Hepatocyte (in vitro differentiated cells): ENCODE measurements around the gene CACNB4. TPM values are rescaled to one million over a fixed set of nuclear protein-coding genes. Genes with fewer than 3 reads are reported as not detected.
"Not testable (repeated sequence)": the region's sequence is repeated elsewhere in the genome, so short reads cannot be mapped to it uniquely, and the experiment has no call there.

Experiments
- DNase-seq: peaks from one replicate; pipeline ENCODE4 v3.0.0-alpha.2; 2016; ENCODE audit warnings: low spot score
- H2AFZ ChIP-seq: fragments of 200-600 bp; sonication (generic); 2 replicates; pipeline ENCODE4 v1.6.0; 2016; ENCODE audit warnings: antibody characterized with exemption, mild to moderate bottlenecking
- H3K27ac ChIP-seq: fragments of 200-600 bp; sonication (generic); 2 replicates; pipeline ENCODE4 v1.5.1; 2016; ENCODE audit warnings: mild to moderate bottlenecking
- H3K27me3 ChIP-seq: fragments of 200-600 bp; sonication (generic); 2 replicates; pipeline ENCODE4 v1.6.1; 2016
- H3K36me3 ChIP-seq: fragments of 200-600 bp; sonication (generic); replicated peaks from 2 replicates; pipeline ENCODE4 v1.5.1; 2016; ENCODE audit warnings: low read depth; ENCODE audit not compliant: insufficient read depth
- H3K4me1 ChIP-seq: fragments of 200-600 bp; sonication (generic); 2 replicates; pipeline ENCODE4 v1.5.1; 2016; ENCODE audit warnings: mild to moderate bottlenecking, moderate library complexity; ENCODE audit not compliant: insufficient read depth
- H3K4me2 ChIP-seq: fragments of 200-600 bp; sonication (generic); 2 replicates; pipeline ENCODE4 v1.6.0; 2016
- H3K4me3 ChIP-seq: fragments of 200-600 bp; sonication (generic); 2 replicates; pipeline ENCODE4 v1.5.1; 2016; ENCODE audit warnings: mild to moderate bottlenecking
- H3K79me2 ChIP-seq: fragments of 200-600 bp; sonication (generic); 2 replicates; pipeline ENCODE4 v1.6.0; 2017; ENCODE audit warnings: mild to moderate bottlenecking
- H3K9me2 ChIP-seq: fragments of 200-600 bp; sonication (generic); replicated peaks from 2 replicates; pipeline ENCODE4 v1.6.0; 2017; ENCODE audit warnings: mild to moderate bottlenecking; ENCODE audit not compliant: insufficient read depth
- H3K9me3 ChIP-seq: fragments of 200-600 bp; sonication (generic); 2 replicates; pipeline ENCODE4 v1.5.1; 2016; ENCODE audit warnings: low read depth, mild to moderate bottlenecking
- H4K20me1 ChIP-seq: fragments of 200-600 bp; sonication (generic); 2 replicates; pipeline ENCODE4 v1.6.0; 2016; ENCODE audit warnings: mild to moderate bottlenecking; ENCODE audit not compliant: insufficient read depth, poor library complexity, severe bottlenecking
- EZH2 ChIP-seq: fragments of 200-600 bp; sonication (generic); IDR thresholded peaks from 2 replicates; pipeline ENCODE4 v1.6.1; 2016; ENCODE audit warnings: antibody characterized with exemption, mild to moderate bottlenecking, borderline replicate concordance
- EZH2phosphoT487 ChIP-seq: fragments of 200-600 bp; sonication (generic); IDR thresholded peaks from one replicate; pipeline ENCODE4 v1.6.1; 2018; ENCODE audit warnings: antibody characterized with exemption, mild to moderate bottlenecking, low read depth, moderate library complexity; ENCODE audit not compliant: unreplicated experiment, severe bottlenecking
- WGBS: methylation state at CpG from one replicate; pipeline ENCODE4 v1.1.6; 2016; ENCODE audit warnings: low lambda C conversion rate; ENCODE audit errors: missing lambda C conversion rate; 5-methylcytosine and 5-hydroxymethylcytosine counted together
- polyA plus RNA-seq: library from polyadenylated mRNA; unstranded; fragments of >200 nt; fragmentation: Nextera tagmentation; extraction: Ambion mirVana; gene quantifications from 2 replicates; pipeline ENCODE4 v1.2.1, GENCODE V29; 2016
- total RNA-seq: library from RNA; depleted of rRNA; stranded (reverse); fragments of >200 nt; gene quantifications from 2 replicates; pipeline ENCODE4 v1.2.3, GENCODE V29; 2014
- TF ChIP-seq, protein P1 (sequence below): fragments of 200-600 bp; sonication (generic); IDR thresholded peaks from 2 replicates; pipeline ENCODE4 v1.5.1; 2016; ENCODE audit warnings: antibody characterized with exemption, mild to moderate bottlenecking; ENCODE audit not compliant: poor library complexity

CACNB4 gene
- total and polyA plus RNA-seq, 2 experiments from 2014 or later = 0.85 to 4.0 TPM

DNA sequence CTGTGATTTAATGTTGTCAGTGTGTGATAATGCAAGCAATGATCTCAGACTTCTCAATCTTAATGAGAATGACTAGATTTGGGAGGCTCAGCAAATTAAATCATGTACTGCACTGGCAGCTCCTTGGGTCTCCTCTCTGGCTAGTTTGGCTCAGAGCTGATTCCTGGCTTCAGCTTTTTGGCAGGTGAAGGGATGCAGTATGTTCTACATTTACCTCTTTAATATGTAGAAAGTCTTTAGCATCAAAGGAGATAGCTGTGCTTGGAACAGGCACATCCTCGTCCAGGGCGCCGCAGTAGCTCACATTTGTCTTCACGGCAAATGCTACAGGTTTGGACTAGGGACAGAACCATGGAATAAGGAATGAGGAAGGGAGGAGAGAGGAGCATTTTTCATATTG lies 218.3 kb downstream of the CACNB4 start:
- no peaks in the 10 kb centered on the region for H3K79me2 ChIP-seq
- WGBS = 96% methylated on average over 4 of the region's 4 CpGs
- no peaks in the 10 kb centered on the region for H3K27me3 ChIP-seq
- H3K4me2 ChIP-seq = no peak overlapping the region
- TF ChIP-seq EZH2phosphoT487 (no peak), EZH2 (no peak)
- TF ChIP-seq, protein P1, sequence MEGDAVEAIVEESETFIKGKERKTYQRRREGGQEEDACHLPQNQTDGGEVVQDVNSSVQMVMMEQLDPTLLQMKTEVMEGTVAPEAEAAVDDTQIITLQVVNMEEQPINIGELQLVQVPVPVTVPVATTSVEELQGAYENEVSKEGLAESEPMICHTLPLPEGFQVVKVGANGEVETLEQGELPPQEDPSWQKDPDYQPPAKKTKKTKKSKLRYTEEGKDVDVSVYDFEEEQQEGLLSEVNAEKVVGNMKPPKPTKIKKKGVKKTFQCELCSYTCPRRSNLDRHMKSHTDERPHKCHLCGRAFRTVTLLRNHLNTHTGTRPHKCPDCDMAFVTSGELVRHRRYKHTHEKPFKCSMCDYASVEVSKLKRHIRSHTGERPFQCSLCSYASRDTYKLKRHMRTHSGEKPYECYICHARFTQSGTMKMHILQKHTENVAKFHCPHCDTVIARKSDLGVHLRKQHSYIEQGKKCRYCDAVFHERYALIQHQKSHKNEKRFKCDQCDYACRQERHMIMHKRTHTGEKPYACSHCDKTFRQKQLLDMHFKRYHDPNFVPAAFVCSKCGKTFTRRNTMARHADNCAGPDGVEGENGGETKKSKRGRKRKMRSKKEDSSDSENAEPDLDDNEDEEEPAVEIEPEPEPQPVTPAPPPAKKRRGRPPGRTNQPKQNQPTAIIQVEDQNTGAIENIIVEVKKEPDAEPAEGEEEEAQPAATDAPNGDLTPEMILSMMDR = no peak
- no peak overlapping the region for H3K27ac ChIP-seq
- no peak overlapping the region for H3K4me3 ChIP-seq
- no peaks in the 10 kb centered on the region for H3K9me2 ChIP-seq
- peaks cover under 1% of the 10 kb centered on the region for H3K4me1 ChIP-seq
- no peaks in the 10 kb centered on the region for H3K9me3 ChIP-seq
- DNase-seq = no peak
- no peaks in the 10 kb centered on the region for H3K36me3 ChIP-seq
- no peaks in the 10 kb centered on the region for H4K20me1 ChIP-seq
- no peak overlapping the region for H2AFZ ChIP-seq

DNA sequence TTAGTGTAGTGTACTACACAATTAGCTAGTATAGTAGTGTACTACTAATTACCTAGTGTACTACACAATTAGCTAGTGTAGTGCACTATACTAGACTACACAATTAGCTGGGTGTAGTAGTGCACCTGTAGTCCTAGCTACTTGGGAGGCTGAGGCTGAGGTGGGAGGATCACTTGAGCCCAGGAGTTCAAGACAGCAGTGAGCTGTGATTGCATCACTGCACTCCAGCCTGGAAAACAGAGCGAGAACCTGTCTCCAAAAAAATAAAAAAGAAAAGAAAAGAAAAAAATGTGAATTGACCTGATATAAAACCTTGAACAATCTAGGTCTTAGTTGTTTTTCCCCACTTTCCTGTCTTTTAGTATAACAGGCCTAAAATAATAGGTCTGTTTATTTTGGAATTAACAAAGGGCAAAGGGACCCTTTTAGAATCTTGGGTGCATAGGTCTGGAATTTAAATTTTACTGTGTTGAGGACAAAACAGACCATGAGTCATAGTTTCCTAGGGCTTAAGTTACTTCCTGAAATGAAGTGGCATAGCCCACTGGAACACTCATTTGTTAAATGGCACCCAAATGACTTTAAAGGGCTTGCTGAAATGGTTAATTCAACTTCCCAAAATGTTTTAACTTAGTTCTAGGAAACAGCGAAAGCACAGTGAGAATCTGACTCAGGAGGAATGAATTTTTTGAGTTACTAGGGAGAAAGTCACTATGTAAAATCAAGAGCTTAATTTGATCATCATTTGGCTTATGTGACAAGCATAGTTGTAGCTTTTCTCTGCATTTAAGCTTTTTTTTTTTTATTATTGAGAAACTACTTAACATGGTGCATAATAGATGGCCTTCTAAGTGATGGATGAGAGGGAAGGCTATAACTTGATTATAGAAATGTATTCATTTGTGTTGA lies 219.9 kb downstream of the CACNB4 start:
- no peaks in the 10 kb centered on the region for H3K27me3 ChIP-seq
- H4K20me1 ChIP-seq = no peaks in the 10 kb centered on the region
- H3K36me3 ChIP-seq = no peaks in the 10 kb centered on the region
- peak; percentile 47 for DNase-seq
- no peaks in the 10 kb centered on the region for H3K4me1 ChIP-seq
- no peak overlapping the region for H3K4me2 ChIP-seq
- no peaks in the 10 kb centered on the region for H3K79me2 ChIP-seq
- WGBS = 80% methylated on average over 2 of the region's 2 CpGs
- peak overlapping the region; percentile 14 for H3K27ac ChIP-seq
- no peak overlapping the region for H2AFZ ChIP-seq
- H3K4me3 ChIP-seq = no peak overlapping the region
- H3K9me3 ChIP-seq = no peaks in the 10 kb centered on the region
- H3K9me2 ChIP-seq = no peaks in the 10 kb centered on the region
- TF ChIP-seq, protein P1 = no peak
- TF ChIP-seq EZH2phosphoT487 (no peak), EZH2 (no peak)

DNA sequence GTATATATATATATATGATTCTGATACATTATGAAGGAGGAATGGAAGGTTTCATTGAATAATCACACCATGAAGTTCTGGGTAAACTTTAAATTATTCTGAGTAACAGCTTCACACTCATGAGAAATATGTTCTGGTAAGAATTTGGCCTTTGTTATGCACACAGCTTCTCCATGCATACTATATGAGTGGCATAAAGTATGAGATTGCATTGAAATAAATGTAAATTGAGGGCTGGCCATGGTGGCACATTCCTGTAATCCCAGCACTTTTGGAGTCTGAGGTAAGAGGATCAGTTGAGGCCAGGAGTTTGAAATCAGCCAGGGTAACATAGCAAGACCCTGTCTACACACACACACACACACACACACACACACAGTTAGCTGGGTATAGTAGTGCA lies 220.6 kb downstream of the CACNB4 start:
- Histone ChIP-seq H3K27me3 (no peaks in the 10 kb centered on the region), H3K9me2 (no peaks in the 10 kb centered on the region), H3K9me3 (no peaks in the 10 kb centered on the region), H3K27ac (no peak overlapping the region), H3K36me3 (no peaks in the 10 kb centered on the region), H2AFZ (no peak overlapping the region), H3K79me2 (no peaks in the 10 kb centered on the region), H4K20me1 (no peaks in the 10 kb centered on the region), H3K4me3 (no peak overlapping the region), H3K4me2 (no peak overlapping the region), H3K4me1 (no peaks in the 10 kb centered on the region)
- no peak for TF ChIP-seq EZH2phosphoT487
- TF ChIP-seq, protein P1 = no peak
- TF ChIP-seq EZH2 = no peak
- DNase-seq = no peak

DNA sequence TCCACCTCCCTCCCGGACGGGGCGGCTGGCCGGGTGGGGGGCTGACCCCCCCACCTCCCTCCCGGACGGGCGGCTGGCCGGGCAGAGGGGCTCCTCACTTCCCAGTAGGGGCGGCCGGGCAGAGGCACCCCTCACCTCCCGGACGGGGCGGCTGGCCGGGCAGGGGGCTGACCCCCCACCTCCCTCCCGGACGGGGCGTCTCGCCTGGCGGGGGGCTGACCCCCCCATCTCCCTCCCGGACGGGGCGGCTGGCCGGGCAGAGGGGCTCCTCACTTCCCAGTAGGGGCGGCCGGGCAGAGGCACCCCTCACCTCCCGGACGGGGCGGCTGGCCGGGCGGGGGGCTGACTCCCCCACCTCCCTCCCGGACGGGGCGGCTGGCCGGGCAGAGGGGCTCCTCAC lies 223.2 kb downstream of the CACNB4 start:
- not testable (repeated sequence) for H3K4me3 ChIP-seq, H3K79me2 ChIP-seq, H3K9me3 ChIP-seq, H2AFZ ChIP-seq, H3K27me3 ChIP-seq, H3K4me2 ChIP-seq, H3K36me3 ChIP-seq, H3K9me2 ChIP-seq, H3K4me1 ChIP-seq, DNase-seq, H4K20me1 ChIP-seq, H3K27ac ChIP-seq
- WGBS = 100% methylated on average over 3 of the region's 34 CpGs
